GM23248 (cell line): ENCODE measurements around the gene FAM136A. TPM values are rescaled to one million over a fixed set of nuclear protein-coding genes. Genes with fewer than 3 reads are reported as not detected.

Experiments
- DNase-seq: peaks from one replicate; pipeline ENCODE4 v3.0.0-alpha.2; 2015
- H2AFZ ChIP-seq: fragments of 200-600 bp; sonication (generic); 2 replicates; pipeline ENCODE4 v1.6.1; 2016; ENCODE audit warnings: antibody characterized with exemption
- H3F3A ChIP-seq: fragments of 200-600 bp; sonication (generic); 2 replicates; pipeline ENCODE4 v1.6.1; 2016; ENCODE audit warnings: mild to moderate bottlenecking, antibody characterized with exemption, mixed run types; ENCODE audit not compliant: insufficient read depth
- H3K27ac ChIP-seq: fragments of 200-600 bp; sonication (generic); 2 replicates; pipeline ENCODE4 v1.5.1; 2016; ENCODE audit warnings: mild to moderate bottlenecking
- H3K27me3 ChIP-seq: fragments of 200-600 bp; sonication (generic); replicated peaks from 2 replicates; pipeline ENCODE4 v1.6.1; 2016; ENCODE audit warnings: mild to moderate bottlenecking; ENCODE audit not compliant: insufficient read depth
- H3K36me3 ChIP-seq: fragments of 200-600 bp; sonication (generic); 2 replicates; pipeline ENCODE4 v1.6.1; 2016; ENCODE audit warnings: low read depth, mild to moderate bottlenecking
- H3K4me1 ChIP-seq: fragments of 200-600 bp; sonication (generic); 2 replicates; pipeline ENCODE4 v1.6.1; 2016; ENCODE audit warnings: mild to moderate bottlenecking; ENCODE audit not compliant: insufficient read depth
- H3K4me2 ChIP-seq: fragments of 200-600 bp; sonication (generic); one replicate; pipeline ENCODE4 v1.6.1; 2016; ENCODE audit warnings: mild to moderate bottlenecking; ENCODE audit not compliant: unreplicated experiment
- H3K4me3 ChIP-seq: fragments of 200-600 bp; sonication (generic); 2 replicates; pipeline ENCODE4 v1.5.1; 2016; ENCODE audit warnings: mild to moderate bottlenecking
- H3K79me2 ChIP-seq: fragments of 200-600 bp; sonication (generic); 2 replicates; pipeline ENCODE4 v1.6.1; 2016; ENCODE audit warnings: mild to moderate bottlenecking; ENCODE audit not compliant: insufficient read depth
- H3K9ac ChIP-seq: fragments of 200-600 bp; sonication (generic); 2 replicates; pipeline ENCODE4 v1.6.1; 2016; ENCODE audit warnings: mild to moderate bottlenecking
- H3K9me2 ChIP-seq: fragments of 200-600 bp; sonication (generic); 2 replicates; pipeline ENCODE4 v1.6.1; 2016; ENCODE audit warnings: mixed run types, mild to moderate bottlenecking, moderate library complexity; ENCODE audit not compliant: insufficient read depth
- H3K9me3 ChIP-seq: fragments of 200-600 bp; sonication (generic); one replicate; pipeline ENCODE4 v1.6.1; 2017; ENCODE audit warnings: low read depth
- H4K20me1 ChIP-seq: fragments of 200-600 bp; sonication (generic); 2 replicates; pipeline ENCODE4 v1.6.0; 2016; ENCODE audit not compliant: insufficient read depth
- EZH2 ChIP-seq: fragments of 200-600 bp; sonication (generic); IDR thresholded peaks from 2 replicates; pipeline ENCODE4 v1.6.1; 2018; ENCODE audit warnings: antibody characterized with exemption, mild to moderate bottlenecking; ENCODE audit not compliant: insufficient read depth, poor library complexity, severe bottlenecking
- EZH2phosphoT487 ChIP-seq: fragments of 200-600 bp; sonication (generic); IDR thresholded peaks from 2 replicates; pipeline ENCODE4 v1.6.1; 2018; ENCODE audit warnings: antibody characterized with exemption, moderate library complexity, mild to moderate bottlenecking, low read depth; ENCODE audit not compliant: insufficient read depth
- WGBS, 2 experiments: methylation state at CpG; one replicate each; pipeline ENCODE4 v1.1.6; 2015 to 2017; ENCODE audit warnings: low lambda C conversion rate in 2 of 2, low coverage in 1 of 2; ENCODE audit errors: missing lambda C conversion rate in 2 of 2; 5-methylcytosine and 5-hydroxymethylcytosine counted together
- in situ Hi-C: fragments of 300-500 bp; cut with MboI; formaldehyde crosslinking; loops from 2 replicates; pipeline ENCODE4 v1.15.0; 2020
- polyA plus RNA-seq: library from polyadenylated mRNA; unstranded; fragments of >200 nt; fragmentation: Nextera tagmentation; extraction: Ambion mirVana; gene quantifications from 2 replicates; pipeline ENCODE4 v1.2.1, GENCODE V29; 2016
- total RNA-seq: library from RNA; depleted of rRNA; stranded (reverse); fragments of >200 nt; shearing (Covaris generic); gene quantifications from 2 replicates; pipeline ENCODE4 v1.2.3, GENCODE V29; 2014

Gene FAM136A
- total and polyA plus RNA-seq, 2 experiments from 2014 or later: 44.2 to 53.4 TPM

- H2AFZ ChIP-seq: no peak overlapping the region
- no peak for TF ChIP-seq EZH2phosphoT487
- no peak for TF ChIP-seq EZH2
- no peaks in the 10 kb centered on the region for H3K9me3 ChIP-seq
- H3K79me2 ChIP-seq: peaks cover 14% of the 10 kb centered on the region
- no peak overlapping the region for H3K4me2 ChIP-seq
- H3K27ac ChIP-seq: no peak overlapping the region
- in situ Hi-C loops: loop anchor here (25.0 kb wide), 1 partner anchor 349 kb away; the partner anchor contains the start of gene MXD1
- no peaks in the 10 kb centered on the region for H4K20me1 ChIP-seq
- WGBS, 2 experiments: 96 to 97% methylated on average over 1 of the region's 1 CpG
- H3F3A ChIP-seq: no peaks in the 10 kb centered on the region
- no peaks in the 10 kb centered on the region for H3K9me2 ChIP-seq
- peaks cover 7% of the 10 kb centered on the region; the same call in 1 of the 2 replicates for H3K36me3 ChIP-seq
- H3K9ac ChIP-seq: no peak overlapping the region
- no peak for DNase-seq
- no peaks in the 10 kb centered on the region for H3K27me3 ChIP-seq
- peaks cover 5% of the 10 kb centered on the region; the same call in 1 of the 2 replicates for H3K4me1 ChIP-seq
- H3K4me3 ChIP-seq: no peak overlapping the region
Measured at GRCh38 chr2:70261501-70261900, 40.4 kb downstream of the FAM136A start.

GRCh38 chr2:70258532-70258875, 43.4 kb downstream of the FAM136A start:
- in situ Hi-C loops: loop anchor here (25.0 kb wide), 1 partner anchor 346 kb away; the partner anchor contains the start of gene MXD1
- Histone ChIP-seq H3K9ac (peak overlapping the region; percentile 86), H3K4me2 (peak overlapping the region; percentile 77), H3K9me3 (no peaks in the 10 kb centered on the region), H3K79me2 (peaks cover 14% of the 10 kb centered on the region), H3K9me2 (no peaks in the 10 kb centered on the region), H3K36me3 (no peaks in the 10 kb centered on the region), H3K4me3 (peak overlapping the region; percentile 75), H3K27ac (peak overlapping the region; percentile 90), H2AFZ (peak overlapping the region; percentile 71), H3F3A (no peaks in the 10 kb centered on the region), H3K27me3 (no peaks in the 10 kb centered on the region), H4K20me1 (no peaks in the 10 kb centered on the region), H3K4me1 (peaks cover 5% of the 10 kb centered on the region; the same call in 1 of the 2 replicates)
- WGBS, 2 experiments: 2% methylated on average over 8 to 9 of the region's 12 CpGs
- no peak for TF ChIP-seq EZH2
- no peak for TF ChIP-seq EZH2phosphoT487
- DNase-seq: peak; percentile 71

- Histone ChIP-seq H3K4me2 (no peak overlapping the region), H3F3A (no peaks in the 10 kb centered on the region), H3K36me3 (no peaks in the 10 kb centered on the region), H3K27ac (no peak overlapping the region), H3K9me3 (no peaks in the 10 kb centered on the region), H2AFZ (no peak overlapping the region), H3K4me3 (no peak overlapping the region), H4K20me1 (no peaks in the 10 kb centered on the region), H3K4me1 (peaks cover 5% of the 10 kb centered on the region; the same call in 1 of the 2 replicates), H3K79me2 (peaks cover 14% of the 10 kb centered on the region), H3K9me2 (no peaks in the 10 kb centered on the region), H3K9ac (no peak overlapping the region), H3K27me3 (no peaks in the 10 kb centered on the region)
- no peak for DNase-seq
- in situ Hi-C loops: loop anchor here (25.0 kb wide), 1 partner anchor 343 kb away; the partner anchor contains the start of gene MXD1
- WGBS, 2 experiments: 92 to 94% methylated on average over 8 of the region's 8 CpGs
- no peak for TF ChIP-seq EZH2phosphoT487
- no peak for TF ChIP-seq EZH2
Measured at GRCh38 chr2:70255637-70256314, 46.1 kb downstream of the FAM136A start.

- WGBS, 2 experiments: 88 to 89% methylated on average over 16 of the region's 16 CpGs
- in situ Hi-C loops: loop anchor here (25.0 kb wide), 1 partner anchor 338 kb away; the partner anchor contains the start of gene MXD1
Measured at GRCh38 chr2:70250434-70250833, 51.4 kb downstream of the FAM136A start.

More at GRCh38 chr2:70250434-70250833, 51.4 kb downstream of the FAM136A start:
- Histone ChIP-seq H3F3A (peaks cover 24% of the 10 kb centered on the region), H3K27ac (no peak overlapping the region), H3K4me1 (peaks cover 9% of the 10 kb centered on the region; the same call in 1 of the 2 replicates), H4K20me1 (no peaks in the 10 kb centered on the region), H3K4me2 (no peak overlapping the region), H3K9me2 (no peaks in the 10 kb centered on the region), H3K4me3 (no peak overlapping the region), H3K36me3 (no peaks in the 10 kb centered on the region), H3K27me3 (no peaks in the 10 kb centered on the region), H3K79me2 (peaks cover 28% of the 10 kb centered on the region), H3K9ac (no peak overlapping the region), H3K9me3 (no peaks in the 10 kb centered on the region), H2AFZ (no peak overlapping the region)
- no peak for DNase-seq
- TF ChIP-seq EZH2 (no peak), EZH2phosphoT487 (no peak)
